ENCODE results near the gene TMCO4.
"Not testable (repeated sequence)": the region's sequence is repeated elsewhere in the genome, so short reads cannot be mapped to it uniquely, and the experiment has no call there.

Gene TMCO4

GRCh38 chr1:19651141-19651737 lies 148.5 kb downstream of the TMCO4 start:
- no peak for DNase-seq

GRCh38 chr1:19650416-19651140 lies 149.1 kb downstream of the TMCO4 start:
- no peak for DNase-seq

- no peak for DNase-seq
Observed at GRCh38 chr1:19648689-19649088, 151.0 kb downstream of the TMCO4 start.

- no peak for DNase-seq
Observed at GRCh38 chr1:19648239-19648638, 151.5 kb downstream of the TMCO4 start.

GRCh38 chr1:19647643-19648042 lies 152.1 kb downstream of the TMCO4 start:
- no peak for DNase-seq

GRCh38 chr1:19646377-19647319 lies 153.1 kb downstream of the TMCO4 start:
- no peak for DNase-seq

GRCh38 chr1:19645411-19646251 lies 154.1 kb downstream of the TMCO4 start:
- no peak for DNase-seq

- peak; percentile 79 for DNase-seq
Observed at GRCh38 chr1:19644681-19645410, 154.9 kb downstream of the TMCO4 start.

GRCh38 chr1:19644395-19644680 lies 155.4 kb downstream of the TMCO4 start:
- DNase-seq, result no peak

- DNase-seq, result peak; percentile 84
Observed at GRCh38 chr1:19643602-19644394, 155.9 kb downstream of the TMCO4 start, which contains the start of gene NBL1. Gene NBL1, plus strand, starts transcription at chr1:19644311. Its CDS starts 10,720 bp downstream, at chr1:19655031.

- DNase-seq, result no peak
Observed at GRCh38 chr1:19643121-19643520, 156.6 kb downstream of the TMCO4 start.

- DNase-seq, result no peak
Observed at GRCh38 chr1:19640363-19641316, 159.1 kb downstream of the TMCO4 start.

GRCh38 chr1:19639999-19640362 lies 159.7 kb downstream of the TMCO4 start:
- no peak for DNase-seq

GRCh38 chr1:19639228-19639627 lies 160.5 kb downstream of the TMCO4 start:
- not testable (repeated sequence) for DNase-seq

- no peak for DNase-seq
Observed at GRCh38 chr1:19637606-19638005, 162.1 kb downstream of the TMCO4 start.

GRCh38 chr1:19636749-19637148 lies 163.0 kb downstream of the TMCO4 start:
- DNase-seq, result not testable (repeated sequence)

GRCh38 chr1:19636065-19636464 lies 163.7 kb downstream of the TMCO4 start:
- DNase-seq, result no peak

GRCh38 chr1:19635646-19636045 lies 164.1 kb downstream of the TMCO4 start:
- no peak for DNase-seq

GRCh38 chr1:19635064-19635463 lies 164.7 kb downstream of the TMCO4 start:
- DNase-seq, result not testable (repeated sequence)

- DNase-seq, result no peak
Observed at GRCh38 chr1:19633106-19633505, 166.6 kb downstream of the TMCO4 start.
